ENCODE data around the gene SH3GL2.

DNA sequence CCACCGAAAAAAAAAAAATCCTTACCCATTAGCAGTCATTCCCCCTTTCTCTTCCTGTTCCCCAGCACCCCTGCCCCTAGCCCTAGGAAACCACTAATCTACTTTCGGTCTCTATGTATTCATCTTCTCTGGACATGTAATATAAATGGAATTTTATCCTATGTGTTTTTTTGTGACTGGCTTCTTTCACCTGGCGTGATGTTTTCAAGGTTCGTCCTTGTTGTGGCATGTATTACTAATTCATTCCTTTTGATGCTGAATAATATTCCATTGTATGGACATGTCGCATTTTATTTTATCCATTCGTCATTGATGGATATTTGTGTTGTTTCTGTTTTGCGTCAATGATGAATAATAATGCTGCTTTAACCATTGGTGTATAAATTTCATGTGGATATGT, 42.8 kb upstream of the SH3GL2 start:
- TF ChIP-seq, protein P1, sequence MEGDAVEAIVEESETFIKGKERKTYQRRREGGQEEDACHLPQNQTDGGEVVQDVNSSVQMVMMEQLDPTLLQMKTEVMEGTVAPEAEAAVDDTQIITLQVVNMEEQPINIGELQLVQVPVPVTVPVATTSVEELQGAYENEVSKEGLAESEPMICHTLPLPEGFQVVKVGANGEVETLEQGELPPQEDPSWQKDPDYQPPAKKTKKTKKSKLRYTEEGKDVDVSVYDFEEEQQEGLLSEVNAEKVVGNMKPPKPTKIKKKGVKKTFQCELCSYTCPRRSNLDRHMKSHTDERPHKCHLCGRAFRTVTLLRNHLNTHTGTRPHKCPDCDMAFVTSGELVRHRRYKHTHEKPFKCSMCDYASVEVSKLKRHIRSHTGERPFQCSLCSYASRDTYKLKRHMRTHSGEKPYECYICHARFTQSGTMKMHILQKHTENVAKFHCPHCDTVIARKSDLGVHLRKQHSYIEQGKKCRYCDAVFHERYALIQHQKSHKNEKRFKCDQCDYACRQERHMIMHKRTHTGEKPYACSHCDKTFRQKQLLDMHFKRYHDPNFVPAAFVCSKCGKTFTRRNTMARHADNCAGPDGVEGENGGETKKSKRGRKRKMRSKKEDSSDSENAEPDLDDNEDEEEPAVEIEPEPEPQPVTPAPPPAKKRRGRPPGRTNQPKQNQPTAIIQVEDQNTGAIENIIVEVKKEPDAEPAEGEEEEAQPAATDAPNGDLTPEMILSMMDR (conservative IDR thresholded peaks at IDR 0.05; ENCODE audit: low read length) = no peak
- no peak for TF ChIP-seq EZH2phosphoT487 (IDR thresholded peaks at IDR 0.05; ENCODE audit: borderline replicate concordance)
